ENCODE data around the gene BRD4.

The BRD4 gene

DNA sequence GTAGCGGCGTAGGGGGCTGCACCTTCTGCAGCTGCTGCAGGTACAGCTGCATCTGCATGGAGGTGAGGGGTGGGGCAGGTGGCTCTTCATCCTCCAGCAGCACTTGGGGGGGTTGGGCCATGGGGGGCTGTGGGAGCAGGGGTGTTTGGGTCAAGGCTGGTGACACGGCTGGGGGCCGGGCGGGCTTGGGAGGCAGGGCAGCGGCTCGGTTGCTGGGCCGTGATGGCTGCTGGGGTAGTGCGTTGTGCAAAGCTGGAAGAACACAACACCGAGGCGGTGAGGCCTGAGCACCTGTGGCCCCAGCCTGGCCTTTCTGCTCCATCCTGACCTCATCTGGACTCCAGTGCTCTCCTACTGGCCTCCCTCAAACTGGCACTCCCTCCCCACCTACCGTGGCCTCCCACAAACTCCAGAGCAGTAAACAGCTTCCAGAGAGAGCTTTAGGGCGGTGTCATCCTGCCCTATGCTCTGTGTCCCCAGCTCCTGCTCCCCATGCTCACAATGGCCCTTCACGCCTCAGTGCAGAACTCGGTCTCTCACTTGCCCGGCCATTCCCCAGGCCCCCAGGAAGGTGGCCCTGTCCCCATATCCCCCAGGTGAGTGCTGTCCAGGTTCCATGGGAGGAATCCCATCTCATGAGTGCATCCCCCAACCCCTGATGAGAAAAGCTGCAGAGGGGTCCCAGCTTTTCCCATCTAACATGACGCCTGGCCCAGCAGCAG lies 88.9 kb downstream of the BRD4 start:
- H3K4me3 ChIP-seq (ENCODE audit: low read length): no peak overlapping the region
- DNase-seq (ENCODE audit: low read depth): no peak
- TF ChIP-seq, protein P1, sequence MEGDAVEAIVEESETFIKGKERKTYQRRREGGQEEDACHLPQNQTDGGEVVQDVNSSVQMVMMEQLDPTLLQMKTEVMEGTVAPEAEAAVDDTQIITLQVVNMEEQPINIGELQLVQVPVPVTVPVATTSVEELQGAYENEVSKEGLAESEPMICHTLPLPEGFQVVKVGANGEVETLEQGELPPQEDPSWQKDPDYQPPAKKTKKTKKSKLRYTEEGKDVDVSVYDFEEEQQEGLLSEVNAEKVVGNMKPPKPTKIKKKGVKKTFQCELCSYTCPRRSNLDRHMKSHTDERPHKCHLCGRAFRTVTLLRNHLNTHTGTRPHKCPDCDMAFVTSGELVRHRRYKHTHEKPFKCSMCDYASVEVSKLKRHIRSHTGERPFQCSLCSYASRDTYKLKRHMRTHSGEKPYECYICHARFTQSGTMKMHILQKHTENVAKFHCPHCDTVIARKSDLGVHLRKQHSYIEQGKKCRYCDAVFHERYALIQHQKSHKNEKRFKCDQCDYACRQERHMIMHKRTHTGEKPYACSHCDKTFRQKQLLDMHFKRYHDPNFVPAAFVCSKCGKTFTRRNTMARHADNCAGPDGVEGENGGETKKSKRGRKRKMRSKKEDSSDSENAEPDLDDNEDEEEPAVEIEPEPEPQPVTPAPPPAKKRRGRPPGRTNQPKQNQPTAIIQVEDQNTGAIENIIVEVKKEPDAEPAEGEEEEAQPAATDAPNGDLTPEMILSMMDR (conservative IDR thresholded peaks at IDR 0.05; ENCODE audit: low read depth, low read length): no peak

DNA sequence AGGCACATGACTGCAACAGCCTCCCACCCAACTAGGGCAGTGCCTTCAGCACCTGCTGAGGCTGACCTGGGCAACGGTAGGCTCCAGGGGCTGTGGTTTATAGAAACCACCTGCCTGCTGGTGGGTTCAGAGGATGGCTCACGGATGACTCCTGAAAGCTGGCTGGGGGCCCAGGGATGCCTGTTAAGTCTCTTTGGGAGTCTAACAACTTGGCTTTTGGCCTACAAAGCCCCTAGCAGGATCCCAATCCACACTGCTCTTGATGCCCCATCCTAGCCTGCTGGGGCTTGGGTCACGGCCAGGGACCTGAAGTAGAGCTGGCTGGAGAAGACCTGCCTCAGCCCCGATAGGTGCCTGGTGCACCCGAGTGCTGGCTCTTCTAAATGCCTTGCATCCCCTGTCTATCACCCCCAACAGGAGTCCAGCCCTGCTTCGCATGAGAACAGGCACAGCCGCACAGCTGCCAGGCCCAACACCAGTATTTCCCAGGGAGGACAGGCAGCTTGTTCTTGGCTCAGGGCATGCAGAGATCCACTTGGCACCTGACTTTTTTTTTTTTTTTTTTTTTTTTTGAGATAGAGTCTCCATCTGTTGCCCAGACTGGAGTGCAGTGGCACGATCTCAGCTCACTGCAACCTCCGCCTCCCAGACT lies 91.0 kb downstream of the BRD4 start:
- H3K4me3 ChIP-seq (ENCODE audit: low read length): no peak overlapping the region
- TF ChIP-seq, protein P1 (conservative IDR thresholded peaks at IDR 0.05; ENCODE audit: low read depth, low read length): no peak
- no peak for DNase-seq (ENCODE audit: low read depth)

DNA sequence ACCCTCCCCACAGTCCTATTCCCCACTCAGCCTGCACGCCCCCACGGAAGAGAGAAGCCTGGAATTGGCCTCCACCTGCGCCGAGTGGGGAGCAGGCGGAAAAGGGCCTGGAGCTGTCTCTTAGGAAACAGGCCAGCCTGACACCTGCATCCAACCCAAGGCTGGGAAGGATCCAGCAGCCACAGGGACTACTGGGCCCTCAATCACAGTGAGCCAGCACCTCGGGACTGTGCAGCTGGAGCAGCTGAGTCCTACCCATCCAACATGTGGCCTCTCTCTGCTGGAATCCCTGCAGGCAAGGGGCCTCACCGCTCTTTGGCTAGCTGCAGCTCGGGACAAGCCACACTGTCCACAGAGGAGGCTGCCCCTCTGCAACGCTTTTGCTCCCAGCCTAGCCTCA lies 91.8 kb downstream of the BRD4 start:
- TF ChIP-seq, protein P1 (conservative IDR thresholded peaks at IDR 0.05; ENCODE audit: low read depth, low read length): no peak
- DNase-seq (ENCODE audit: low read depth): no peak
- no peak overlapping the region for H3K4me3 ChIP-seq (ENCODE audit: low read length)

DNA sequence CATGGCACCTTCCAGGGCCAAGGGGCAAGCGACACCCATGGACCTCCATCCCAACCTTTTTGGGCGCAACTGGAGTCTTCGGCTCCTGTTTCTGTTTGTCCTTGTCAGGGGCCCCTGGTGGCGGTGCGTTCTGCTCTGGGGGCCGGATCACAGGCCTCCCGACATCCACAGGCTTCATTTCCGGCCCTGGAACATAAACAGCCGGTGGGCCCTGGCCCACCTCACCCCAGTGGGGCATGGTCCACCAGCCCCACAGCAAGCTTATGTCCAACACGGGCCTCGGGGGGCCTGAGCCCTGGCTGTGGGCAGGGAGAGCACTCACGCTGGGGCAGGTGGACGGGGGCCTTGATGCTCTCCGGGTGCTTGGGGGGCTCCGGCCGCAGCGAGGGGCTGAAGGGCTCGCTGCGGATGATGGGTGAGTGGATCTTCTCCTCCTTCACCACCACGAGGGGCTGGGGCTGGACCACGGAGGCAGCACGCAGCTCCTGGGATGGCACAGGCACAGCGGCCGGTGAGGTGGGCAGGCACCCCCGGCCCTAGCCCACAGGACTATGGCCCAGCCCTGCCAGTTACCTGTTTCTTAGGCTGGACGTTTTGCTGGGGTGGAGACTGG lies 92.9 kb downstream of the BRD4 start:
- no peak for DNase-seq (ENCODE audit: low read depth)
- H3K4me3 ChIP-seq (ENCODE audit: low read length): no peak overlapping the region
- TF ChIP-seq, protein P1 (conservative IDR thresholded peaks at IDR 0.05; ENCODE audit: low read depth, low read length): no peak

DNA sequence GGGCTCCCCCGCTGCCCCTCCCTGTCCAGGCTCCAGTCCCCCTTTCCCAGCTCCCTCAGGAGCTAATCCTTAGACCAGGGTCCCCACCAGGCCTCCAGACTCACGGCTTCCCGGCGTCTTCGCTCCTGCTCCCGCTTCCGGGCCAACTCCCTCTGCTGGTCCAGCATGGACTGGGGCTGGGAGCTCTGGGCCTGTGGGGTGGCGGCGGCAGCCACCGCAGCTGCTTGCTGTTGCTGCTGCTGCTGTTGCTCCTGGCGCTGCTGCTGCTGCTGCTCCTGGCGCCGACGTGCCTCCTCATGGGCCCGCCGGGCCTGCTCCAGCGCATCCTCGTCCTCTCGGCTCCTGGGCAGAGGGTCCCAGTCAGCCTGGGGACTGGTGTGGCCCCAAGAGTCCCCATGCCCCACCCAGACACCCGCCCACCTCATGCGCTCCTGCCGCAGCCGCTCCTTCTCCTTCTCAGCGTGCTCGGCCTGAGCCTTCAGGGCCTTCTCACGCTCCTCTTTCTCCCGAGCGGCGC lies 93.6 kb downstream of the BRD4 start:
- DNase-seq (ENCODE audit: low read depth): no peak
- H3K4me3 ChIP-seq (ENCODE audit: low read length): no peak overlapping the region
- TF ChIP-seq, protein P1 (conservative IDR thresholded peaks at IDR 0.05; ENCODE audit: low read depth, low read length): no peak

DNA sequence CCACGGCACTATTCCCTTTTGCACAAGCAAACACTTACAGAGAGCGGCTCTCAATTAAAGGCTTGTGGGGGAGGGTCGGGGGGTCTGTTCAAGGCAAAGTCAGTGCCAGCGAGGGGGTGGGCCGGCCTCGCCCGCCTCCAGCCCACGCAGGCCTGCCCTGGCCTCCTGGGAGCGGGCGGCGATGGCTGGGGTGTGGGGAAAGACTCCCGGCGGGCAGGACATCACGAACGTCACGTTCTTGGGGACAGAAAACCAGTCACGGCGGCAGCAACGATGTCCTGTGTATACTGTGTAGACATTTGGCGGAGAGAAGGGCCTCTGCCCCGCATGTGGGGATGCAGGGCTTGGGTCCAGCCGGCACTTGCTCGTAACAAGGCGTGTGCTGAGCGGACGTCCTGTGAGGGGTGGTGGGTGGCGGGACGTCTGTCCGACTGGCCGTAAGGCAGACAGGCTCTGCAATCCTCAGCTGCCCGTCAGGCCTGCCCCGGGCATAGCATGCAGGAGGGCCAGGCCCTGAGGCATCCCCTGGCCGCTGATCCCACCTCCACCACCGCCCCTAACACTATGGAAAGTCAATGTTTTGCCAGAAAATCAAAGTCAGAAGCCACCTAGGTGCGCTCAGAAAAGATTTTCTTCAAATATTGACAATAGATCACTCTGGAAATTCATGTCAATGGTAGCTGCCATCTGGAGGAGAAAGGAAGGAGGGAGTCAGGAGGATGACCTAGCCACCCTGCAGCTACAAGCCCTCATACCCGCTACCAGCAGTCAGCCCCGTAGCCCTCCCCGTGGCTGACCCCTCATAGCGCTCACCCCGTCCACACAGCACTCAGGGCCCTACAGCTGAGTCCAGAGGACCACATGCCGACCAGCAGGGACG lies 94.3 kb downstream of the BRD4 start:
- TF ChIP-seq, protein P1 (conservative IDR thresholded peaks at IDR 0.05; ENCODE audit: low read depth, low read length): no peak
- no peak for DNase-seq (ENCODE audit: low read depth)
- H3K4me3 ChIP-seq (ENCODE audit: low read length): no peak overlapping the region

Measured in retinal pigment epithelial cell (primary cell).